ENCODE data around the gene ZNF541.

Gene ZNF541, protein sequence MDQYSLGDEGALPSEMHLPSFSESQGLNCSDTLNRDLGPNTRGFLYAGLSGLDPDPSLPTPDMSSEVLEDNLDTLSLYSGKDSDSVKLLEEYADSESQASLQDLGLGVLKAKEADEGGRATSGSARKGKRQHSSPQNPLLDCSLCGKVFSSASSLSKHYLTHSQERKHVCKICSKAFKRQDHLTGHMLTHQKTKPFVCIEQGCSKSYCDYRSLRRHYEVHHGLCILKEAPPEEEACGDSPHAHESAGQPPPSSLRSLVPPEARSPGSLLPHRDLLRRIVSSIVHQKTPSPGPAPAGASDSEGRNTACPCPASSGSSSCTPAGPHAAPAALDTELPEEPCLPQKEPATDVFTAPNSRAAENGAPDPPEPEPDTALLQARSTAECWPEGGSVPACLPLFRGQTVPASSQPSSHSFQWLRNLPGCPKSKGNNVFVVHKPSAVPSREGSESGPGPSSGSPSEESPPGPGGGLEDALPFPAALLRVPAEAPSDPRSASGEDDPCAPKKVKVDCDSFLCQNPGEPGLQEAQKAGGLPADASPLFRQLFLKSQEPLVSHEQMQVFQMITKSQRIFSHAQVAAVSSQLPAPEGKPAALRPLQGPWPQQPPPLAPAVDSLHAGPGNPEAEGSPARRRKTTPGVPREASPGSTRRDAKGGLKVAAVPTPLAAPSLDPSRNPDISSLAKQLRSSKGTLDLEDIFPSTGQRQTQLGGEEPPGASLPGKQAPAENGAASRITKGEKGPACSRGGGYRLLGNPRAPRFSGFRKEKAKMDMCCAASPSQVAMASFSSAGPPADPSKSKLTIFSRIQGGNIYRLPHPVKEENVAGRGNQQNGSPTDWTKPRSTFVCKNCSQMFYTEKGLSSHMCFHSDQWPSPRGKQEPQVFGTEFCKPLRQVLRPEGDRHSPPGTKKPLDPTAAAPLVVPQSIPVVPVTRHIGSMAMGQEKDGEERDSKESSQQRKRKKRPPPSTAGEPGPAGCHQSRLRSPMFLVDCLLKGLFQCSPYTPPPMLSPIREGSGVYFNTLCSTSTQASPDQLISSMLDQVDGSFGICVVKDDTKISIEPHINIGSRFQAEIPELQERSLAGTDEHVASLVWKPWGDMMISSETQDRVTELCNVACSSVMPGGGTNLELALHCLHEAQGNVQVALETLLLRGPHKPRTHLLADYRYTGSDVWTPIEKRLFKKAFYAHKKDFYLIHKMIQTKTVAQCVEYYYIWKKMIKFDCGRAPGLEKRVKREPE (N-terminal part only)

GRCh38 chr19:47573071-47574026 is at the start of gene ZNF541:
TSS of gene ZNF541 (minus strand) at chr19:47573148. CDS start at chr19:47555856, 17,292 bp downstream.
- TF ChIP-seq, protein P1, sequence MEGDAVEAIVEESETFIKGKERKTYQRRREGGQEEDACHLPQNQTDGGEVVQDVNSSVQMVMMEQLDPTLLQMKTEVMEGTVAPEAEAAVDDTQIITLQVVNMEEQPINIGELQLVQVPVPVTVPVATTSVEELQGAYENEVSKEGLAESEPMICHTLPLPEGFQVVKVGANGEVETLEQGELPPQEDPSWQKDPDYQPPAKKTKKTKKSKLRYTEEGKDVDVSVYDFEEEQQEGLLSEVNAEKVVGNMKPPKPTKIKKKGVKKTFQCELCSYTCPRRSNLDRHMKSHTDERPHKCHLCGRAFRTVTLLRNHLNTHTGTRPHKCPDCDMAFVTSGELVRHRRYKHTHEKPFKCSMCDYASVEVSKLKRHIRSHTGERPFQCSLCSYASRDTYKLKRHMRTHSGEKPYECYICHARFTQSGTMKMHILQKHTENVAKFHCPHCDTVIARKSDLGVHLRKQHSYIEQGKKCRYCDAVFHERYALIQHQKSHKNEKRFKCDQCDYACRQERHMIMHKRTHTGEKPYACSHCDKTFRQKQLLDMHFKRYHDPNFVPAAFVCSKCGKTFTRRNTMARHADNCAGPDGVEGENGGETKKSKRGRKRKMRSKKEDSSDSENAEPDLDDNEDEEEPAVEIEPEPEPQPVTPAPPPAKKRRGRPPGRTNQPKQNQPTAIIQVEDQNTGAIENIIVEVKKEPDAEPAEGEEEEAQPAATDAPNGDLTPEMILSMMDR (IDR thresholded peaks at IDR 0.05; ENCODE audit: insufficient read depth, low read depth, low read length, missing control alignments): no peak
- no peak for DNase-seq (ENCODE audit: low read depth)
- no peak within 1 kb of the TSS for H3K4me3 ChIP-seq (ENCODE audit: low read depth, low read length)

GRCh38 chr19:47619763-47620162 is 46.8 kb upstream of the ZNF541 start:
- TF ChIP-seq, protein P1 (IDR thresholded peaks at IDR 0.05; ENCODE audit: insufficient read depth, low read depth, low read length, missing control alignments): no peak
- no peak for DNase-seq (ENCODE audit: low read depth)
- no peak overlapping the region for H3K4me3 ChIP-seq (ENCODE audit: low read depth, low read length)

DNA sequence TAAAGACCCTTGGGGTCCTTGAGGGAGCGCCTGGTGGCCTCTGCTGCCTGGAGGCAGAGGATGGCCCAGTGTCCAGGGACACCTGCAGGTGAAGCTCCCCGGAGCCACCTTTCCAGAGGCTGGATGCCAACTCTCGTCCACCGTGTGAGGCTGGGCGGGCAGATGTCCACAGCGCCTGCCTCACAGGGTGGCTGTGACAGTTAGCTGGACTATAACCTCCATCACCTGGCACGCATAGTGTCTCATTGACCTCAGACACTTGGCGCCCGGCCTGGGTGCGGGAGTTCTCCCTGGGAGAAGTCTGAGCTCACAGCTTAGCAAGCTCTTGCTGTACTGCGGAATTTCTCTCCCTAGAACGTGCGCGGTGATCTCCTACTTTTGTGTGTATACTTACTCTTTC is 45.8 kb upstream of the ZNF541 start:
- H3K4me3 ChIP-seq (ENCODE audit: low read depth, low read length): no peak overlapping the region
- TF ChIP-seq, protein P1 (IDR thresholded peaks at IDR 0.05; ENCODE audit: insufficient read depth, low read depth, low read length, missing control alignments): no peak
- no peak for DNase-seq (ENCODE audit: low read depth)

GRCh38 chr19:47615714-47616113 is 42.8 kb upstream of the ZNF541 start:
- TF ChIP-seq, protein P1 (IDR thresholded peaks at IDR 0.05; ENCODE audit: insufficient read depth, low read depth, low read length, missing control alignments): no peak
- DNase-seq (ENCODE audit: low read depth): no peak
- H3K4me3 ChIP-seq (ENCODE audit: low read depth, low read length): no peak overlapping the region

GRCh38 chr19:47615230-47615629 is 42.3 kb upstream of the ZNF541 start:
- no peak overlapping the region for H3K4me3 ChIP-seq (ENCODE audit: low read depth, low read length)
- TF ChIP-seq, protein P1 (IDR thresholded peaks at IDR 0.05; ENCODE audit: insufficient read depth, low read depth, low read length, missing control alignments): no peak
- DNase-seq (ENCODE audit: low read depth): peak; percentile 21
